ENCODE results near the gene LRP1B.

LRP1B gene

DNA sequence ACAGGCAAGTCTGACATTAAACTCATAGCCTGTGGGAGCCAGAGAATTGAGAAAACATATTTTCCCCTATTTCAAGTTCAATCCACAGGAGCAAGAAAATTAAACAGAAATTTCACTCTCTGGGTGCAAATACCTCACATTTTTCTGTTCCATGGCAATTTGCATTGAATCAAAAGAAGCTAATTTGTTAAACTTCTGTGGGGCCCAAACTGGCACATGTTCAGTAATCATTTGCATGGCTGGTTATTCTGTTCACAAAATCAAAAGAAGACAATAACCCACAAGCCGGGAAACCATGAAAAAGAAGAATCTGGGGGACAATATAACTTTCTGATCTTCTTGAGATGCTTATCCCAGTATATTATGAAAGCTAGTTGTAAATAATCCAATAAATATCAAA, 363.1 kb downstream of the LRP1B start:
- TF ChIP-seq, protein P1, sequence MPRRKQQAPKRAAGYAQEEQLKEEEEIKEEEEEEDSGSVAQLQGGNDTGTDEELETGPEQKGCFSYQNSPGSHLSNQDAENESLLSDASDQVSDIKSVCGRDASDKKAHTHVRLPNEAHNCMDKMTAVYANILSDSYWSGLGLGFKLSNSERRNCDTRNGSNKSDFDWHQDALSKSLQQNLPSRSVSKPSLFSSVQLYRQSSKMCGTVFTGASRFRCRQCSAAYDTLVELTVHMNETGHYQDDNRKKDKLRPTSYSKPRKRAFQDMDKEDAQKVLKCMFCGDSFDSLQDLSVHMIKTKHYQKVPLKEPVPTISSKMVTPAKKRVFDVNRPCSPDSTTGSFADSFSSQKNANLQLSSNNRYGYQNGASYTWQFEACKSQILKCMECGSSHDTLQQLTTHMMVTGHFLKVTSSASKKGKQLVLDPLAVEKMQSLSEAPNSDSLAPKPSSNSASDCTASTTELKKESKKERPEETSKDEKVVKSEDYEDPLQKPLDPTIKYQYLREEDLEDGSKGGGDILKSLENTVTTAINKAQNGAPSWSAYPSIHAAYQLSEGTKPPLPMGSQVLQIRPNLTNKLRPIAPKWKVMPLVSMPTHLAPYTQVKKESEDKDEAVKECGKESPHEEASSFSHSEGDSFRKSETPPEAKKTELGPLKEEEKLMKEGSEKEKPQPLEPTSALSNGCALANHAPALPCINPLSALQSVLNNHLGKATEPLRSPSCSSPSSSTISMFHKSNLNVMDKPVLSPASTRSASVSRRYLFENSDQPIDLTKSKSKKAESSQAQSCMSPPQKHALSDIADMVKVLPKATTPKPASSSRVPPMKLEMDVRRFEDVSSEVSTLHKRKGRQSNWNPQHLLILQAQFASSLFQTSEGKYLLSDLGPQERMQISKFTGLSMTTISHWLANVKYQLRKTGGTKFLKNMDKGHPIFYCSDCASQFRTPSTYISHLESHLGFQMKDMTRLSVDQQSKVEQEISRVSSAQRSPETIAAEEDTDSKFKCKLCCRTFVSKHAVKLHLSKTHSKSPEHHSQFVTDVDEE (CRISPR knock-in tag; IDR thresholded peaks at IDR 0.05) = no peak
- TF ChIP-seq GLIS3 (CRISPR knock-in tag; IDR thresholded peaks at IDR 0.05) = no peak
- no peak for TF ChIP-seq BACH2 (CRISPR knock-in tag; IDR thresholded peaks at IDR 0.05; ENCODE audit: borderline replicate concordance)
- no peak for TF ChIP-seq CREB5 (CRISPR knock-in tag; IDR thresholded peaks at IDR 0.05; ENCODE audit: low read depth)
- no peak for TF ChIP-seq POU6F1 (CRISPR knock-in tag; IDR thresholded peaks at IDR 0.05; ENCODE audit: borderline replicate concordance, low read depth)
- TF ChIP-seq ZNF8 (CRISPR knock-in tag; IDR thresholded peaks at IDR 0.05) = no peak
- TF ChIP-seq TOX (CRISPR knock-in tag; IDR thresholded peaks at IDR 0.05; ENCODE audit: borderline replicate concordance) = no peak
- no peak for TF ChIP-seq TCF4 (CRISPR knock-in tag; IDR thresholded peaks at IDR 0.05; ENCODE audit: borderline replicate concordance)
- TF ChIP-seq ZNF565 (CRISPR knock-in tag; conservative IDR thresholded peaks at IDR 0.05; ENCODE audit: low read depth) = no peak
- TF ChIP-seq ISL1 (CRISPR knock-in tag; IDR thresholded peaks at IDR 0.05) = no peak
- no peak for TF ChIP-seq ZNF70 (CRISPR knock-in tag; IDR thresholded peaks at IDR 0.05)
- TF ChIP-seq, protein P2, sequence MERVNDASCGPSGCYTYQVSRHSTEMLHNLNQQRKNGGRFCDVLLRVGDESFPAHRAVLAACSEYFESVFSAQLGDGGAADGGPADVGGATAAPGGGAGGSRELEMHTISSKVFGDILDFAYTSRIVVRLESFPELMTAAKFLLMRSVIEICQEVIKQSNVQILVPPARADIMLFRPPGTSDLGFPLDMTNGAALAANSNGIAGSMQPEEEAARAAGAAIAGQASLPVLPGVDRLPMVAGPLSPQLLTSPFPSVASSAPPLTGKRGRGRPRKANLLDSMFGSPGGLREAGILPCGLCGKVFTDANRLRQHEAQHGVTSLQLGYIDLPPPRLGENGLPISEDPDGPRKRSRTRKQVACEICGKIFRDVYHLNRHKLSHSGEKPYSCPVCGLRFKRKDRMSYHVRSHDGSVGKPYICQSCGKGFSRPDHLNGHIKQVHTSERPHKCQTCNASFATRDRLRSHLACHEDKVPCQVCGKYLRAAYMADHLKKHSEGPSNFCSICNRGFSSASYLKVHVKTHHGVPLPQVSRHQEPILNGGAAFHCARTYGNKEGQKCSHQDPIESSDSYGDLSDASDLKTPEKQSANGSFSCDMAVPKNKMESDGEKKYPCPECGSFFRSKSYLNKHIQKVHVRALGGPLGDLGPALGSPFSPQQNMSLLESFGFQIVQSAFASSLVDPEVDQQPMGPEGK (CRISPR knock-in tag; IDR thresholded peaks at IDR 0.05; ENCODE audit: borderline replicate concordance) = no peak
- no peak for ATAC-seq

- peak; percentile 90 for ATAC-seq
- no peak for TF ChIP-seq ZNF8 (CRISPR knock-in tag; IDR thresholded peaks at IDR 0.05)
- TF ChIP-seq, protein P1 (CRISPR knock-in tag; IDR thresholded peaks at IDR 0.05) = no peak
- TF ChIP-seq ZFP3 (CRISPR knock-in tag; IDR thresholded peaks at IDR 0.05) = no peak
- no peak for TF ChIP-seq ZFP30 (CRISPR knock-in tag; IDR thresholded peaks at IDR 0.05)
- no peak for TF ChIP-seq ISL1 (CRISPR knock-in tag; IDR thresholded peaks at IDR 0.05)
- TF ChIP-seq CREB5 (CRISPR knock-in tag; IDR thresholded peaks at IDR 0.05; ENCODE audit: low read depth) = no peak
- TF ChIP-seq ZNF70 (CRISPR knock-in tag; IDR thresholded peaks at IDR 0.05) = no peak
- TF ChIP-seq SNAI2 (CRISPR knock-in tag; IDR thresholded peaks at IDR 0.05) = no peak
- no peak for TF ChIP-seq TCF4 (CRISPR knock-in tag; IDR thresholded peaks at IDR 0.05; ENCODE audit: borderline replicate concordance)
- no peak for TF ChIP-seq GLIS3 (CRISPR knock-in tag; IDR thresholded peaks at IDR 0.05)
- TF ChIP-seq TOX (CRISPR knock-in tag; IDR thresholded peaks at IDR 0.05; ENCODE audit: borderline replicate concordance) = no peak
- no peak for TF ChIP-seq CSDC2 (CRISPR knock-in tag; IDR thresholded peaks at IDR 0.05)
- TF ChIP-seq, protein P2 (CRISPR knock-in tag; IDR thresholded peaks at IDR 0.05; ENCODE audit: borderline replicate concordance) = no peak
- TF ChIP-seq ESRRG (CRISPR knock-in tag; IDR thresholded peaks at IDR 0.05) = no peak
- no peak for TF ChIP-seq ZNF565 (CRISPR knock-in tag; conservative IDR thresholded peaks at IDR 0.05; ENCODE audit: low read depth)
- TF ChIP-seq BACH2 (CRISPR knock-in tag; IDR thresholded peaks at IDR 0.05; ENCODE audit: borderline replicate concordance) = no peak
- TF ChIP-seq CSRNP3 (CRISPR knock-in tag; IDR thresholded peaks at IDR 0.05) = no peak
These were observed 363.8 kb downstream of the LRP1B start for GRCh38 chr2:141767051-141767450.

Measured in SK-N-SH treated with all-trans-retinoic acid at 6 μM for 48 hours (cell line).